ENCODE results near the gene MYL7. TPM values are rescaled to one million over a fixed set of nuclear protein-coding genes. Genes with fewer than 3 reads are reported as not detected.

The MYL7 gene
- total RNA-seq, 4 donors from 2014 or later: not detected

DNA sequence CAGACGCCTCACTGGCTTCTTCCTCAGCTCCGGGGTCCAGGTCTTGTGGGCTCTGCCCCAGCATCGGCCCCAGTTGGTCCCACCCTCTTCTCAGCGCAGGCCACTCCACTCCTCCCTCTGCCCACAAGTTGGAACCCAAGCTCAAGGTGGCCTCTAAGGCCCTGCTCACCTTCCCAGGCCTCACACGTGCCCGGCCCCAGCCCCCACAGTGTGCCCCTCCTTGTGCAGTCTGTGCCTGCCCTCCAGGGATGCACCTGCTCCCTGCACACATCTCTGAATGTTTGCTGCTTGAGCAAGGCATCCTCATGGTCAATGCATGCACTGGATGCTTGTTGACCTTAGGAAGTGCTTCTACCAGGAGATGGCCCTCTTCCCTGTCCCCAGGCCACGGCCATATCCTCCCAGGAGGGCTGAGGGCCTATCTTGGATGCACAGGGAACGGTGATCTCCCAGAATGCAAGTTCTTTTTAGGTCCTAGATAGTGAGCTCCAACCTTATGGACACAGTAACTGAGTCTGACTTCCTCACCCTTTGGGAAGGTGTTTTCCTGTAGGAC is 44.7 kb downstream of the MYL7 start:
- TF ChIP-seq, protein P1, sequence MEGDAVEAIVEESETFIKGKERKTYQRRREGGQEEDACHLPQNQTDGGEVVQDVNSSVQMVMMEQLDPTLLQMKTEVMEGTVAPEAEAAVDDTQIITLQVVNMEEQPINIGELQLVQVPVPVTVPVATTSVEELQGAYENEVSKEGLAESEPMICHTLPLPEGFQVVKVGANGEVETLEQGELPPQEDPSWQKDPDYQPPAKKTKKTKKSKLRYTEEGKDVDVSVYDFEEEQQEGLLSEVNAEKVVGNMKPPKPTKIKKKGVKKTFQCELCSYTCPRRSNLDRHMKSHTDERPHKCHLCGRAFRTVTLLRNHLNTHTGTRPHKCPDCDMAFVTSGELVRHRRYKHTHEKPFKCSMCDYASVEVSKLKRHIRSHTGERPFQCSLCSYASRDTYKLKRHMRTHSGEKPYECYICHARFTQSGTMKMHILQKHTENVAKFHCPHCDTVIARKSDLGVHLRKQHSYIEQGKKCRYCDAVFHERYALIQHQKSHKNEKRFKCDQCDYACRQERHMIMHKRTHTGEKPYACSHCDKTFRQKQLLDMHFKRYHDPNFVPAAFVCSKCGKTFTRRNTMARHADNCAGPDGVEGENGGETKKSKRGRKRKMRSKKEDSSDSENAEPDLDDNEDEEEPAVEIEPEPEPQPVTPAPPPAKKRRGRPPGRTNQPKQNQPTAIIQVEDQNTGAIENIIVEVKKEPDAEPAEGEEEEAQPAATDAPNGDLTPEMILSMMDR (IDR thresholded peaks at IDR 0.05): no peak
- TF ChIP-seq POLR2A (IDR thresholded peaks at IDR 0.05): no peak
- WGBS, 2 donors: 75 to 77% methylated on average over 8 of the region's 8 CpGs
- H3K4me1 ChIP-seq: no peaks in the 10 kb centered on the region
- H3K27ac ChIP-seq: no peak overlapping the region
- no peaks in the 10 kb centered on the region for H3K36me3 ChIP-seq
- H3K4me3 ChIP-seq (replicated peaks in 1 of 3): no peak overlapping the region
- intact Hi-C loops (cut with DNase I): no loop called here
- H3K27me3 ChIP-seq: no peaks in the 10 kb centered on the region
- DNase-seq: no peak
- no peaks in the 10 kb centered on the region for H3K9me3 ChIP-seq

DNA sequence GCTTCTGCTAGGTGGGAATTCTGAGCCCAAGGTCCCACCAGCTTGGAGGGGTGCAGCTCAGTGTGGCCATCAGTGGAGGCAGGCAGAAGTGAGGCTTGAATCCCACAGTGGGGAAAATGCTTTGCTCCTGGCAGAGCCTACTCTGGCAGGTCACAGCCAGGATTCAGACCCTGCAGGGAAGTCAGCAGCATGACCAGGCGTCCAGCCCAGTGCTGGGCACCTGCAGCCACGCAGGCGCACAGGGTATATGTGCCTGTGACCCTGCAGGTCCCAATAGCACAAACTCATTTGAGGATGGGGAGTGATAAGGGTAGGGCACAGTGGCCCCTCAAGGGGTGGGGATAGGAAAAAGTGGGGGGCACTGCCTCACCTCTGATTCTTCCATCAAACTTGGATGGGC is 45.4 kb downstream of the MYL7 start:
- no peaks in the 10 kb centered on the region for H3K36me3 ChIP-seq
- no peaks in the 10 kb centered on the region for H3K4me1 ChIP-seq
- no peaks in the 10 kb centered on the region for H3K27me3 ChIP-seq
- no peak overlapping the region for H3K4me3 ChIP-seq (replicated peaks in 1 of 3)
- intact Hi-C loops (cut with DNase I): no loop called here
- no peak for DNase-seq
- H3K9me3 ChIP-seq: no peaks in the 10 kb centered on the region
- H3K27ac ChIP-seq: no peak overlapping the region
- no peak for TF ChIP-seq POLR2A (IDR thresholded peaks at IDR 0.05)
- TF ChIP-seq, protein P1 (IDR thresholded peaks at IDR 0.05): no peak
- 91 to 100% methylated on average over 3 of the region's 3 CpGs for WGBS, 2 donors

DNA sequence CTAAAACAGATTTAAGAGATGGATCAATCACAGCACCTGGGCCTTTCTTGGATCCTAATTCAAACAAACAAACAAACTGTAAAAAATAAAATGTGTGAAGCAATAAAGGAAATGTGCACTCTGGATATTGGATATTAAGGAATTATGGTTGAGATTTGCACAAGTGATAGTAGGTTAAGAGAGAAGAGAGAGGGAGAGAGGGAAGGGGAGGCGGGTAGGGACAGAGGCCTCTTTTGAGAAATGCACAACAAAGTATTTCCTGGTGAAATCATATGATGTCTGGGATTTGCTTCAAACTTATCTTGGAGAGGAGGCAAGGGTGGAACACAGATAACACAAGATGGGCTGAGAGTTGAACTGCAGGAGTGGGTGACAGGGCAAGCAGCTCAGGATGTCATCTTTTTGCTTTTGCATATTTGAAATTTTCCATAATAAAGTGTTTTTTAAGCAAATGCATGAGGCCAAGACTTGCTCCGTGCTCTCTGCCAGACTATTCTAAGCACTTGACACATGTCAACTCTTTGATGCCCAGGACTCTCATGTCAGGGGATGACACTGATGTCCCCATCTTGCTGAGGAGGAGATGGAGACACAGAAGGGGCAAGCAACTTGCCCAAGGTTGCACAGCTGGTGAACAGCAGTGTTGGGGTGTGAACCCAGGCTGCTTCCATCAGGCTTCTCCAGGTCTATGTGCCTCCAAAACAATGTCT is 46.1 kb downstream of the MYL7 start:
- DNase-seq: no peak
- WGBS, 2 donors: 67 to 78% methylated on average over 2 of the region's 2 CpGs
- H3K27ac ChIP-seq: no peak overlapping the region
- no peaks in the 10 kb centered on the region for H3K36me3 ChIP-seq
- no peak overlapping the region for H3K4me3 ChIP-seq (replicated peaks in 1 of 3)
- H3K27me3 ChIP-seq: no peaks in the 10 kb centered on the region
- intact Hi-C loops (cut with DNase I): no loop called here
- H3K4me1 ChIP-seq: no peaks in the 10 kb centered on the region
- no peaks in the 10 kb centered on the region for H3K9me3 ChIP-seq
- TF ChIP-seq, protein P1 (IDR thresholded peaks at IDR 0.05): no peak
- TF ChIP-seq POLR2A (IDR thresholded peaks at IDR 0.05): no peak

DNA sequence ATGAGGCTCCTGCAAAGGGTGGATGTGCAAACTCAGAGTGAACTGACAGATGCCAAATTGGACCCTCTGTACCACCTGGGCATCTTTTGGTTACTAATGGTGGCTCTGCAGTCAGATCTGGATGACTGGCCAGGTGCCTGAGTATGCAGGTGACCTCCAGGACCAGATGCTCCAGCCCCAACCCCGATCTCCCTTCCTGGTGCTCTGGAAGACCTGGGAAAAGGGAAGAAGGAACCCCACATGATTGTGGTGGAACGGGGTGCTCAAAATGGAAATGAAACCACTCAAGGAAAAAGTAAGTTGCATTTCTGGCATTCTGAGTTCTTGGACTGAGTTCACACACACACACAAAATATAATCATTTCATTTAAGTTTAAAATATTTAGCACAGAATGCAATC is 46.8 kb downstream of the MYL7 start:
- no peaks in the 10 kb centered on the region for H3K36me3 ChIP-seq
- no peaks in the 10 kb centered on the region for H3K9me3 ChIP-seq
- 72 to 74% methylated on average over 2 of the region's 2 CpGs for WGBS, 2 donors
- no peak overlapping the region for H3K27ac ChIP-seq
- H3K27me3 ChIP-seq: no peaks in the 10 kb centered on the region
- intact Hi-C loops (cut with DNase I): no loop called here
- H3K4me3 ChIP-seq (replicated peaks in 1 of 3): no peak overlapping the region
- no peak for DNase-seq
- no peaks in the 10 kb centered on the region for H3K4me1 ChIP-seq
- TF ChIP-seq, protein P1 (IDR thresholded peaks at IDR 0.05): no peak

DNA sequence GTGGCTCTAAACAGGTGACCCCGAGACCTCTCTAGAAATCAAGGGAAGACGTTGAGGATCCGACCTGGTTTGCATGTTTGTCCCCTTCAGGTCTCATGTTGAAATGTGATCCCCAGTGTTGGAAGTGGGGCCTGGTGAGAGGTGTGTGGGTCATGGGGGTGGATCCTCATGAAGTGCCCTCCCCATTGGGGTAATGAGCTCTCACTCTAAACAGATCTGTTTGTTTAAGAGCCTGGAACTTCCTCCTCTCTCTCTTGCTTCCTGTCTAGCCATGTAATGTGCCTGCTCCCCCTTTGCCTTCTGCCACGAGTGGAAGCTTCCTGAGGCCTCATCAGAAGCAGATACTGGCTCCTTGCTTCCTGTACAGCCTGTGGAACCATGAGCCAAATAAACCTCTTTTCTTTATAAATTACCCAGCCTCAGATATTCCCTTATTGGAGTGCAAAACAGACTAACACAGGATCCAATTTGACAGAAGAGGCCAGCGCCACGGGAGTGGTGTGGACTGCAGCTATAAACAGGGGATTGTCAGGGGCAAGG is 48.0 kb downstream of the MYL7 start:
- no peaks in the 10 kb centered on the region for H3K27me3 ChIP-seq
- TF ChIP-seq POLR2A (IDR thresholded peaks at IDR 0.05): no peak
- TF ChIP-seq, protein P1 (IDR thresholded peaks at IDR 0.05): no peak
- peaks cover 0 to 2% of the 10 kb centered on the region in 2 donors for H3K4me1 ChIP-seq
- H3K27ac ChIP-seq: no peak overlapping the region
- H3K36me3 ChIP-seq: no peaks in the 10 kb centered on the region
- intact Hi-C loops (cut with DNase I): no loop called here
- DNase-seq: no peak
- H3K9me3 ChIP-seq: no peaks in the 10 kb centered on the region
- no peak overlapping the region for H3K4me3 ChIP-seq (replicated peaks in 1 of 3)
- 63 to 86% methylated on average over 6 of the region's 6 CpGs for WGBS, 2 donors

Measured in thyroid gland (tissue), 4 donors.